NCI-H1105 treated with DMSO at 0.1 percent for 48 hours (cell line): ENCODE results near the gene CFL1.
A peak's percentile ranks its signal among the peaks of the same experiment; 100 is the strongest.
"Not testable (repeated sequence)": the region's sequence is repeated elsewhere in the genome, so short reads cannot be mapped to it uniquely, and the experiment has no call there.

ENCODE experiments used
- DNase-seq: peaks from one replicate; lab custom pipeline; 2025; lab: John Stamatoyannopoulos, UW

The CFL1 gene

DNA sequence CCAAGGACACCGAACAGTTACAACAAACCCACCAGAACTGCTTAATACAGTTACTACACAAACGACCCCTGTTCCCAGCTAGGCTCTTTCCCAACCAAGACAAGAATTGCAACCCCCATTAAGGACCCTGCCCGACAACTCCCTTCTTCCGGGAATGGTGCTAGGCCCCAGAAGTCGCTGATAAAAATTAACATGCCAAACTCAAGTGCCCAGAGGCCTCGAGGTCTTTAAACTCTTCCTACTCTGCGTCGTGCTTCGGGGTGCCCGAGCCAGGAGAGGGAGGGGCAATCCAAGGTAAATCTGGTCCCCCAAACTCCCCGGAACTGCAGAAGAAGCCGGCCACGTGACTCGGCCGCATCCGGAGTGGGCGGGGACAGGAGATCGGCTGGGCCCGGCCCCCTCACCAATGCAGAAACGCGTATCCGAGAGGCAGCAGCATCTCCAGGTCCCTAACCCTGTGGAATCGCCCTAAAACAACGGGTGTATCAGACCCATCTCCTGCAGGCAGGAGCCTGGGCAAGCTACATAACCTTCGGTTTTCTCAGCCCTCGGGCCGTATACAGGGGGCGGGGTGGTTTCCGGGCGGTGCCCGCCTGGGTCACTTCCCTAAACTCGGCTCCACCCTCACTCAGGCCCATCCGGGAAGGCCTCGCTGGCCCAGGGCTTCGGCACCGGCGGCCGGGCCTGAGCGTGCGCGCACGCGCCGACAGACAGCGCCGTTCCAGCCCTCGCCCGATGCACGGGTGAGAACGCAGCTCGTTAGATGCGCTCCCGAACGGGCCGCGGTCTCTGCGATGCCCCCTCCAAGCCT, 1.1 kb downstream of the CFL1 start:
- peak; percentile 49 for DNase-seq

GRCh38 chr11:65855927-65856363, 2.0 kb downstream of the CFL1 start:
- no peak for DNase-seq

- DNase-seq, result no peak
Measured at GRCh38 chr11:65854852-65855837, 2.8 kb downstream of the CFL1 start.

- DNase-seq, result no peak
Measured at GRCh38 chr11:65854161-65854592, 3.8 kb downstream of the CFL1 start.

DNA sequence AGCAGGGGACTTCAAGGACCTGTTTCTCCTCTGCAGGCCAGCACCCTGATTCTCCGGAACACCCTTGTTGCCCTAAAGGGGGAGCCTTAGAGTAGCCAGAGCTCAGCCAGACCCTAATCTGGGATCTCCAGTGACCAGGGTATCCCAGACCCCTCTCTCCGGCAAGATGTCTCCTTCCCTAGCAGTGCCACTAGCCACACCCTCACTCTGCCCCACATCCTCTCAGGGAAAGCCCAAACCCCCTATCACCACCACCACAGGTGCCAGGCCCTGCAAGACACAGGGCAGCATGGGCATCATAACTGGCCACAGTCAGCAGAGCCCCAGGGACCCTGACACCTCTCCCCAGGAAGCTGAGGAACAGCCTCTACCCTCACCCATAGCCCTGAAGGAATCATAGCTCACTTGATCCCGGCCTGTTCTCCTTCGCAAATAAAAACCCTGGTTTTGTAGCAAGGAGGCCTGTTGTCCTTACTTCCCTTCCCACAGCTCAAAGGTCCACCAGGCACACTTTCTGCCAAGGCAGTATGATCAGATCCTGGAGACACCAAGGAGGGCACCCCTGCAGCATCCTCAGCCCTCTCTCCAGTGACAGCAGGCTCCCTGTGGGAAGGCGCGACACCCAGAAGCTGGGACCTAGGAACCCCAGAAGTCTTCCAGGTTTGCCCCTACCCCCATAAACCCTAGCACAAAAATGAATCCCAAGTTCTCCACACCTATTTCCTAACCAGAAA, 4.6 kb downstream of the CFL1 start:
- no peak for DNase-seq

- DNase-seq, result no peak
Measured at GRCh38 chr11:65852508-65853245, 5.3 kb downstream of the CFL1 start.

DNA sequence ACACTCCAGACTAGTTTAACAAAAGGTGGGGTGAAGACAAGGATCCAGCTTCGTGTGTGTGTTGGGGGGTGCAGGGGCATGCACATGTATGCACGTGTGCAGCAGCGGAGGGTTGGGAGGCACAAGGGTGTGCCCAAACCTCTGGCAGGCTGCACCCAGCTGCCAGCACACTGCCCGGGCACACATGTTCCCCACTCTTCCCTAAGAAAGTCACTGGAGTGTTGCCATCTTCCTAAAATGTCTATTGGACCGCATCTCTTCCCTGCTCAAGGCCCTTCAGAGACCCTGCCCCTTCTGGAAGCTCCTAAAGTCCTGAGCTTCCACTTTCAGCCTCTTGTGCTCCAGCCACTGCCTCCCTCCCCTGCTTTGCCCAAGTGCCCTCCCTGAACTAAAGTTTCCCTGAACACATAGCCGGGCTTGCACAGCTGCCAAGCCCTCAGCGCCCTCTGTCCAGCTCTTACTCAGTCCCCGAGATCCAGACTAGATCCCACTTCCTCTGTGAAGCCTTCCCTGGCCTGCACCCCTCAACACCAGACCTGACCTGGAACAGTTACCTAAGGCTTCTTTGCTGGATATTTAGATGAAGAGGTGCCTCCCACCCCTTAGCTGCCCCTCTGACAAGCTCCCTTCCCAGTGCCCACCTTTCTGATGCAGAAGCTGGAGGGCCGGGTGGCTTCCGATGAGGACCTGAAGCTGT, 6.0 kb downstream of the CFL1 start:
- no peak for DNase-seq

- no peak for DNase-seq
Measured at GRCh38 chr11:65851083-65851579, 6.8 kb downstream of the CFL1 start.

- DNase-seq, result no peak
Measured at GRCh38 chr11:65850217-65851082, 7.5 kb downstream of the CFL1 start.

DNA sequence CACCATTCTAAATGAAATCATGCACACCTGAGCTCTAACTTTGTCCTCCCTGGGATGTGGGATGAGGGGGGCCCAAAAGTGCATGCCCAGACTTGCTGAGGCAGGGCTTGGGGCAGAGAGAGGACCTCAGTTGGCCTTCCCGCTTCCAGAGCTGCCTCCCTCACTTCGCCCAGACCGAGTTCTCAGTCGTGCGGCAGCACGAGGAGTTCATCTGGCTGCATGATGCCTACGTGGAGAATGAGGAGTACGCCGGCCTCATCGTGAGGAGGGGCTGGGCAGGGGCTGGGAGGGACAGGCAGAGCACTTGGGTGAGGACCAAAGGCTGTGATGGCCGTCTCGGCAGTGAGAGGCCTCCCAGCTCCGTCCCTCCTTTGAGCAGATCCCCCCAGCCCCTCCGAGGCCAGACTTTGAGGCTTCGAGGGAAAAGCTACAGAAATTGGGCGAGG, 8.2 kb downstream of the CFL1 start:
- no peak for DNase-seq

DNA sequence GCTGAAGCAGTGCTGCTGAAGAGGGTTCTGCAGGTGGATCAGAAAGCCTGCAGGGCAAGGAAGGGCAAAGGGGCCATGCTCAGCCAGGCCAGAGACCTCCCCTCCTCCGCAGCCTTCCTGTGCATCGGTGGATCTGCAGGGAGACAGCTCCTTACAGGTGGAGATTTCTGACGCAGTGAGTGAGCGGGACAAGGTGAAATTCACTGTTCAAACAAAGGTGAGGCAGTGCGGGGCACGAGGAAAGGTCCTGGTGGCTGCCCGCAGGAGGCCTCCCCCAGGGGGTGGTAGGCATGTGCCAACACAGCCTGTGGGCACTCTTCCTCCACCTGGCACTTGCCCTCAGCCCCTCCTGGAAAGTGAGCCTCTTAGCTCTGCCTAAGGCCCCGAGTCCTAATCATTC, 8.6 kb downstream of the CFL1 start:
- no peak for DNase-seq

GRCh38 chr11:65848693-65849092, 9.3 kb downstream of the CFL1 start:
- DNase-seq, result not testable (repeated sequence)

DNA sequence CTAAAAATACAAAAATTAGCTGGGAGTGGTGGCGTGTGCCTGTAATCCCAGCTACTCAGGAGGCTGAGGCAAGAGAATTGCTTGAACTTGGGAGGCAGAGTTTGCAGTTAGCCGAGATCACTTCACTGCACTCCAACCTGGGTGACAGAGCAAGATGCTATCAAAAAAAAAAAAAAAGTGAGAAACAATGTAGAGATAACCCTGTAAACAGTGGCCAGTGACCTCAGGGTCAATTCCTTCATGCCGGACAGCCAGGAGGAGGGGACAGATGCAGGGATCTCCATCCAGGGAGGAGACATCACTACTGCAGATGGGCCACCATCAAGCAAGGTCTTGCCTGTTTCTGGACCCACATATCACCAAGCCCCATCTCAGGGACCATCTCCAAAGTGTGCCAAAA, 10.2 kb downstream of the CFL1 start:
- DNase-seq, result no peak

- no peak for DNase-seq
Measured at GRCh38 chr11:65844231-65844872, 13.6 kb downstream of the CFL1 start.

DNA sequence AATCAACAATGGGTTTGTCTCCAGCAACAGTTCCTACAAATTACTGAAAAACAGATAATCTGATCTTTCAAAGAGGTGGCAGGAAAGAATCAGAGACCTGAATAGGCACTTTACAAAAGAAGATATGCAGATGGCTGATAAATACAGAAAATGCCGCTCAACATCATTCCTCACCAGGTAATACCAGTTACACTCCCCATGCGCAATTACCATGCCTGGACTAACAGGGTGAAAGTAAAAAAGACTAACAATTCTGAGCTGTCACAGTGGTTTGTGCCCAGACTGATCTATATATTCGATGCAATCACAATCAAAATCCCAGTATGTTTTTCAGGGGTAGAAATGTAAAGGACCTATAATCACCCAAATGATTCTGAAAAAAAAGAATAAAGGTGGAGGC, 14.2 kb downstream of the CFL1 start:
- no peak for DNase-seq

DNA sequence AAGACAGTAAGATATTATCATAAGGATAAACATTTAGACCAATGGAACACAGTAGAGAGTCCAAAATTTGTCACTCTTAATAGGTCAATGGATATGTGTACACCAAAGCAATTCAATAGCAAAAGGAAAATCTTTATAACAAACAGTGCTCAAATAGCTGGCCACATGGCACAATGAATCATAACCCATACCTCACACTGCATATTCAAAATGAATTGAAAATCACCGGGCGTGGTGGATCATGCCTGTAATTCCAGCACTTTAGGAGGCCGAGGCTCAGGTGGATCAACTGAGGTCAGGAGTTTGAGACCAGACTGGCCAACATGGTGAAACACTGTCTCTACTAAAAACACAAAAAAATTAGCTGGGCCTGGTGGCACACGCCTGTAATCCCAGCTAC, 15.8 kb downstream of the CFL1 start:
- DNase-seq, result no peak

DNA sequence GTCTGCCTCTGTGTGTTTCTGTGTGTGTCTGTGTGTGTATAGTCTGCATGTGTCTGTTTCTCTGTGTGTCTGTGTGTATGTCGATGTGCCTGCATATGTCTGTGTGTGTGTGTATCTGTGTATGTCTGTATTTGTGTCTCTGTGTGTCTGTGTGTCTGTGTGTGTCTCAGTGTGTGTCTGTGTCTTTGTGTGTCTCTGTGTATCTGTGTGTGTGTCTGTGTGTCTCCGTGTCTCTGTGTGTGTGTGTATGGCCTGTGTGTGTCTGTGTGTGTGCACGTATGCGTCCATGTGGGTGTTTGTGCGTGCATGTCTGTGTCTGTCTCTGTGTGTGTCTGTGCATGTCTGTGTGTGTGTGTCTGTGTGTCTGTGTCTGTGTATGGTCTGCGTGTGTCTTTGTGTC, 23.8 kb downstream of the CFL1 start:
- no peak for DNase-seq

- DNase-seq, result peak; percentile 93
Measured at GRCh38 chr11:65833297-65834030, 24.5 kb downstream of the CFL1 start, which contains the start of gene SNX32. Gene SNX32, plus strand, starts transcription at chr11:65833963. Its CDS starts 103 bp downstream, at chr11:65834066.
